Measurements from ENCODE around the gene ADAM23.
A peak's percentile ranks its signal among the peaks of the same experiment; 100 is the strongest.
"Not testable (repeated sequence)": the region's sequence is repeated elsewhere in the genome, so short reads cannot be mapped to it uniquely, and the experiment has no call there.

ADAM23 gene, protein sequence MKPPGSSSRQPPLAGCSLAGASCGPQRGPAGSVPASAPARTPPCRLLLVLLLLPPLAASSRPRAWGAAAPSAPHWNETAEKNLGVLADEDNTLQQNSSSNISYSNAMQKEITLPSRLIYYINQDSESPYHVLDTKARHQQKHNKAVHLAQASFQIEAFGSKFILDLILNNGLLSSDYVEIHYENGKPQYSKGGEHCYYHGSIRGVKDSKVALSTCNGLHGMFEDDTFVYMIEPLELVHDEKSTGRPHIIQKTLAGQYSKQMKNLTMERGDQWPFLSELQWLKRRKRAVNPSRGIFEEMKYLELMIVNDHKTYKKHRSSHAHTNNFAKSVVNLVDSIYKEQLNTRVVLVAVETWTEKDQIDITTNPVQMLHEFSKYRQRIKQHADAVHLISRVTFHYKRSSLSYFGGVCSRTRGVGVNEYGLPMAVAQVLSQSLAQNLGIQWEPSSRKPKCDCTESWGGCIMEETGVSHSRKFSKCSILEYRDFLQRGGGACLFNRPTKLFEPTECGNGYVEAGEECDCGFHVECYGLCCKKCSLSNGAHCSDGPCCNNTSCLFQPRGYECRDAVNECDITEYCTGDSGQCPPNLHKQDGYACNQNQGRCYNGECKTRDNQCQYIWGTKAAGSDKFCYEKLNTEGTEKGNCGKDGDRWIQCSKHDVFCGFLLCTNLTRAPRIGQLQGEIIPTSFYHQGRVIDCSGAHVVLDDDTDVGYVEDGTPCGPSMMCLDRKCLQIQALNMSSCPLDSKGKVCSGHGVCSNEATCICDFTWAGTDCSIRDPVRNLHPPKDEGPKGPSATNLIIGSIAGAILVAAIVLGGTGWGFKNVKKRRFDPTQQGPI

DNA sequence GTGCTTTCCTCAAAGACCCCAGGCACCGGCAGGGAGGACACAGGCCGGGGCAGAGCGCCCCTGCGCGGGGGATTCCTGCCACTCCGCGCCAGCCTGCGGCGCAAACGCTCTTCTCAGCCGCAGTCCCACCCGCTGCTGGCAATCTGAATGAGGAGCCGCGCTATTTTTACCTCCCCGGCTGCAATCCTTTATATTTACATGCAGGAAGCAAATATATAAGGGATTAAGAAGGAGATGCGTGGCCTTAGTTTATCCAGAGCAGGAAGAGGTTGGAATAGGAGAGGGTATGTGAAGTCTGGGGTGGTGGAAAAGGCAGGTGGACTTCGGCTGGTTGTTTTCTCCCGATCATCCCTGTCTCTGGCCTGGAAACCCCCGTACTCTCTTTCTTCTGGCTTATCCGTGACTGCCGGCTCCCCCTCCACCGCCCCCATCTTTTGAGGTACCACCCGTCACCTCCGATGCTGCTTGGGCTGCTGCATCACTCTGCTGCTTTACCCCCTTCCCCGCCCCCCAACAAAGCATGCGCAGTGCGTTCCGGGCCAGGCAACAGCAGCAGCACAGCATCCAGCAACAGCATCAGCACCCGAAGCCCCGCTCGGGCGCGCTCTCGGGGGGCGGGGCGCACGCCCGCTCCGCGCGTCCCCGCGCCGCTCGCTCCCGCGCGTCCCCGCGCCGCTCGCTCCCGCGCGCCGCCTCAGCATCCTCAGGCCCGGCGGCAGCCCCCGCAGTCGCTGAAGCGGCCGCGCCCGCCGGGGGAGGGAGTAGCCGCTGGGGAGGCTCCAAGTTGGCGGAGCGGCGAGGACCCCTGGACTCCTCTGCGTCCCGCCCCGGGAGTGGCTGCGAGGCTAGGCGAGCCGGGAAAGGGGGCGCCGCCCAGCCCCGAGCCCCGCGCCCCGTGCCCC lies at the start of gene ADAM23:
ADAM23 (plus strand) TSS at position 700 of the 902 bp plus-strand sequence. CDS start 335 bp downstream, outside the sequence.
- DNase-seq (ENCODE audit: low read depth), result peak; percentile 40
- TF ChIP-seq CTCF (IDR thresholded peaks at IDR 0.05; ENCODE audit: low read length, missing control alignments), result no peak
- H3K4me3 ChIP-seq (replicated peaks; ENCODE audit: low read depth, low read length), result peak within 1 kb of the TSS; percentile 48

DNA sequence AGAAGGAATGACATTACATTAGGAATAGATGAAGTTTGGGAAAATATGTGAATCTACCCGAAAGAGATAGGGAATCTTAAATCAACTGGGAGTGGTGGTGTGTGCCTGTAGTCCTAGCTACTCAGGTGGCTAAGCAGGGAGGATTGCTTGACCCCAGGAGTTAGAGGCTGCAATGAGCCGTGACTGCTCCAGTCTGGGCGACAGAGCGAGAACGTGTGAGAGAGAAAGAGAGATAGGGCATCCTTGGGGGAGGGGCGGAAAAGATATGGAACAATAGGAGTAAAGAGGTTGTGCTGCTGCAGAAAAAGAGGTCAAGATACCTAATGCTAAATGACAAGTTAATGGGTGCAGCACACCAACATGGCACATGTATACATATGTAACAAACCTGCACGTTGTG lies 47.1 kb upstream of the ADAM23 start:
- H3K4me3 ChIP-seq (replicated peaks; ENCODE audit: low read depth, low read length), result no peak overlapping the region
- TF ChIP-seq CTCF (IDR thresholded peaks at IDR 0.05; ENCODE audit: low read length, missing control alignments), result no peak
- DNase-seq (ENCODE audit: low read depth), result no peak

DNA sequence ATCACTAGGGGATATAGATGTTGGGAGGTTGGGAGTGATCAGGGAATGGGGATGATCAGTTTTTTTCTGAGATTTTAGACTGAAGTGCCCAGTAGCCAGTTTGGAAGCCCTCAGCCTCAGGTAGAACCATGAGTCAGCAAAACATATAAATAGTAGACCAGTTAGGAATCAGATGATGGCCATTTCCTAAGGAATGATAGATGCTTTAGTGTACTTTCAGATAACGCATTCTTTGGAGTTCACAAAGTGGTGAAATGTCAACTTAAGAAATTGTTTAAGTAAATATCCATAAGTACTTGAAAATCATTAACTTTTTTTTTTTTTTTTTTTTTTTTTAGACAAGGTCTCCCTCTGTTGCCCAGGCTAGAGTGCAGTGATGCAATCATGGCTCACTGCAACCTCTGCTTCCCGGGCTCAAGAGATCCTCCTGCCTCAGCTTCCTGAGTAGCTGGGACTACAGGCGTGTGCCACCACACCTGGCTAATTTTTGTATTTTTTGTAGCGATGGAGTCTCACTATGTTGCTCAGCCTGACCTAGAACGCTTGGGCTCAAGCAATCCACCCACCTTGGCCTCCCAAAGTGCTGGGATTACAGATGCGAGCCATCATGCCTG lies 40.3 kb upstream of the ADAM23 start:
- H3K4me3 ChIP-seq (replicated peaks; ENCODE audit: low read depth, low read length); DNase-seq (ENCODE audit: low read depth): not testable (repeated sequence)

GRCh38 chr2:206408323-206409320 lies 34.7 kb upstream of the ADAM23 start:
- DNase-seq (ENCODE audit: low read depth), result no peak
- no peak overlapping the region for H3K4me3 ChIP-seq (replicated peaks; ENCODE audit: low read depth, low read length)
- TF ChIP-seq CTCF (IDR thresholded peaks at IDR 0.05; ENCODE audit: low read length, missing control alignments), result no peak

- no peak for DNase-seq (ENCODE audit: low read depth)
- no peak overlapping the region for H3K4me3 ChIP-seq (replicated peaks; ENCODE audit: low read depth, low read length)
- no peak for TF ChIP-seq CTCF (IDR thresholded peaks at IDR 0.05; ENCODE audit: low read length, missing control alignments)
These were observed 32.6 kb upstream of the ADAM23 start for GRCh38 chr2:206410714-206411113.

DNA sequence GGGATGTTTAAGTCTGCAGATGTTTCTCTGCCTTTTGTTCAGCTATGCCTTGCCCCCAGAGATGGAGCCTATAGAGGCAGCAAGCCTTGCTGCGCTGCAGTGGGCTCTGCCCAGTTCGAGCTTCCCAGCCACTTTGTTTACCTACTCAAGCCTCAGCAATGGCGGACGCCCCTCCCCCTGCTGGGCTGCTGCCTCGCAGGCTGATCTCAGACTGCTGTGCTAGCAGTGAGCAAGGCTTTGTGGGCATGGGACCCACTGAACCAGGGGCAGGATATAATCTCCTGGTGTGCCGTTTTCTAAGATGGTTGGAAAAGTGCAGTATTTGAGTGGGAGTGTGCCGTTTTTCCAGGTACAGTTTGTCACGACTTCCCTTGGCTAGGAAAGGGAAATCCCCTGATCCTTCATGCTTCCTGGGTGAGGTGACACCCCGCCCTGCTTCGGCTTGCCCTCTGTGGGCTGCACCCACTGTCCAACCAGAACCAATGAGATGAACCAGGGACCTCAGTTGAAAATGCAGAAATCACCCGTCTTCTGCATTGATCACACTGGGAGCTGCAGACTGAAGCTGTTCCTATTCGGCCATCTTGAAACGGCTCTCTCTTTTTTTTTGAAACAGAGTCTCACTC lies 27.6 kb upstream of the ADAM23 start:
- no peak for DNase-seq (ENCODE audit: low read depth)
- no peak overlapping the region for H3K4me3 ChIP-seq (replicated peaks; ENCODE audit: low read depth, low read length)
- TF ChIP-seq CTCF (IDR thresholded peaks at IDR 0.05; ENCODE audit: low read length, missing control alignments), result no peak
